NCI-H1092 (cell line): ENCODE data around the gene PDGFA.
A peak's percentile ranks its signal among the peaks of the same experiment; 100 is the strongest.

Experiments used
- DNase-seq: peaks from one replicate; lab custom pipeline; 2025; lab: John Stamatoyannopoulos, UW

Gene PDGFA

DNA sequence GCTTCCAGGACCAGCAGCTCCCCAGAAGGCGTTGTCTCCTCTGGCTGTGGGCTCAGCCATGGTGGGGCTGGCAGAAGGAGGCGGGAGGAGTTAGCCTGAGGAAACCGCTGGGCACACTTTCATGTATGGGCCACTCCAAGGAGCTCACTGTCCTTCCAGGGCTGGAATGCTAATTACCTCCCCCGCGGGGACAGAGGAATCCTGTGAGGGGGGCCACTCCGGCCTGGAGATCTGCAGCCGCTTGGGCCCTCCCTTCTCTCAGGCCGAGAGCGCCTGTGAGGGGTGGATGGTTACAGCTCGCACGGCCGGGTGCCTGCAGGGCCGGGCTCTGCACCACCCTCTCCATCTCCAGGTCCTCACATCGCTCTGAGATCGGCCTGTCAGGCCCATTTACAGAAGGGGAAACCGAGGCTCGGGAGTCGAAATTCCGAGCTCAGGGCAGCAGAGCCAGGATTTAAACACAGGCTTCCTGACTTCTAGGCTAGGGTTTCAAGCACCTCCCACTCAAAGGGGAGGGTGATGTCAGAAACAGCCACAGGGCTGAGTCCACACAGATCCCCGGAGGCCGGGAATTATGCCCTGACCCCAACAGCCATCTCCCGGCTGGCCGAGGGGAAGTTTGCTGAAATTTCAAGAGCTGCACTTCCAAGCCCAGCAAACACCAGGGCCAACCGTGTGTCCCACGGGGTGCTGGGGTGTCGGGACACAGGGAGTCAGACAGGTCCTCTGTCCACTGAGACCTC is 59.1 kb downstream of the PDGFA start:
- no peak for DNase-seq

DNA sequence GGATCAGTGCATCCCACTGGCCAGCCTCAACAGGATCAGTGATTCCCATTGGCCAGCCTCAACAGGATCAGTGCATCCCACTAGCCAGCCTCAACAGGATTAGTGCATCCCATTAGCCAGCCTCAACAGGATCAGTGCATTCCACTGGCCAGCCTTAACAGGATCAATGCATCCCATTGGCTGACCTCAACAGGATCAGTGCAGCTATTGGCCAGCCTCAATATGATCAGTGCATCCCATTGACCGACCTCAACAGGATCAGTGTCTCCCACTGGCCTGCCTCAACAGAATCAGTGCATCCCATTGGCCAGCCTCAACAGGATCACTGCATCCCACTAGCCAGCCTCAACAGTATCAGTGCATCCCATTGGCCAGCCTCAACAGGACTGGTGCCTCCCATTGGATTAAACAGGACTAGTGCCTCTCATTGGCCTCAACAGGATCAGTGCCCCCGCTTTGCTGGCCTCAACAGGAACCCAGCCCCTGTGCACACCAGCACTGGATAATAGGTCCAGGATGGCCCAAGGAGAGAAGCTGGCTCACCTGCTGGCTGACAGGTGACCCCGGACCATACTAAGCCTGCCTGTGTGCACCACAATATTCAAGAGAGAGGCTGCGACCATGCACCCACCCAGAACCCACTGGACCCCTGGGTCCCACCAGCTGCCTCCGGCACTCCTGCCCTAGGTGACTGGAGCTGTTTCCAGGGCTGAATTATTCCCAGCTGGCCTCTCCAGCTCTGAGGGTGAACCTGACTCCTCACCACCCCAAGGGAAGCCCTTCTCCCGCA is 59.9 kb downstream of the PDGFA start:
- no peak for DNase-seq

DNA sequence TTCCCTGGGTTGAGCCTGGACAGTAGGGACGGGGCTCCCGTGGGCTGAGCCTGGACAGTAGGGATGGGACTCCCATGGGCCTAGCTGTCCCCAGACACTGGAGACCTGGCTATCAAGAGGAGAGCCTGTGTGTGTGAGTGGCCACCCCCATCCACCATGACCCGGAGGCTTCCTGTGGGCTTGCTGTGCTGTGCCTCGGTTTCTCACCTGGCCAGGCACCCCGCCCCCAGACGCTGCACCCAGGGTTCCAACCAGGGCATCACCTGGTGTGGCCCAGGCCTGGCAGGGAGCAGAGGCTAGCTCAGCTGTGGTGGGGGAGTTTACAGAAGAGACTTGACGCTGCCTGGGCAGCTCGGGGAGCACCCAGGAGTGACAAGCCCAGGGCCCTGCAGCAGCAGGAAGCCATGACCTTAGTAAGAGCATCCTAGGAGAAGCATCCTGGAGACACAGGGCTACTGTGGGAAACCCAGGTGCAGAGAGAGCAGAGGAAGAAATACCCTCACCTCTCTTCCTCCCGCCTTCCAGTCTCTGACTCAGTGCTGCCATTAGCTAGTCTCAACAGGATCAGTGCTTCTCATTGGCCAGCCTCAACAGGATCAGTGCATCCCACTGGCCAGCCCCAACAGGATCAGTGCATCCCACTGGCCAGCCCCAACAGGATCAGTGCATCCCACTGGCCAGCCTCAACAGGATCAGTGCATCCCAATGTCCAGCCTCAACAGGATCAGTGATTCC is 61.0 kb downstream of the PDGFA start:
- no peak for DNase-seq

DNA sequence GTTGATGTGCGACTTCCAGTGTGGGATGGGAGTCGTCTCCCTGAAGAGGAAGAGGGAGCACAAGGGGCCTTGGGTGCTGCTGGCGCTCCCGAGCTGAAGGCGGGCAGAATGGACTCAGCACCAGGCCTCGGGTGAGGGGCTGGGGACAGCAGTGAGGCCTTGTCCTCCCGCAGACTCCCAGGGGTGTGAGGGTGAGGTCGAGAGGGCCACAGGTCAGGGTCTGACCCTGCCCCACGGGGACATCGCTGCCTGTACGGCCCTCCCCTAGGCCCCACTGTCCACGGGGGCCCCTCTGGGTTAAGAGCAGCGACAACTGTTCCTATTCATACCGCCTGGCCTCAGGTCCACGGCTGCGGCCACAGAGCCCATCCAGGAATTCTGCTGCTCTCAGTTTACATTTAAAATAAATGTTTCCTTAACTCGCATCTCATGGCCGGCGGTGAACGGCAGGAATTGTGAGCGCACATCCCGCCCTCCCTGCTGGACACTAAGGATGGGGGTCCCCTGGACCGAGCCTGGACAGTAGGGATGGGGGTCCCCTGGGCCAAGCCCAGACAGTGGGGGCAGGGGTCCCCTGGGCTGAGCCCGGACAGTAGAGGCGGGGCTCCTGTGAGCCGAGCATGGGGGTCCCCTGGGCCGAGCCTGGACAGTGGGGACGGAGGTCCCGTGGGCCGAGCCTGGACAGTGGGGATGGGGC is 61.7 kb downstream of the PDGFA start:
- no peak for DNase-seq

DNA sequence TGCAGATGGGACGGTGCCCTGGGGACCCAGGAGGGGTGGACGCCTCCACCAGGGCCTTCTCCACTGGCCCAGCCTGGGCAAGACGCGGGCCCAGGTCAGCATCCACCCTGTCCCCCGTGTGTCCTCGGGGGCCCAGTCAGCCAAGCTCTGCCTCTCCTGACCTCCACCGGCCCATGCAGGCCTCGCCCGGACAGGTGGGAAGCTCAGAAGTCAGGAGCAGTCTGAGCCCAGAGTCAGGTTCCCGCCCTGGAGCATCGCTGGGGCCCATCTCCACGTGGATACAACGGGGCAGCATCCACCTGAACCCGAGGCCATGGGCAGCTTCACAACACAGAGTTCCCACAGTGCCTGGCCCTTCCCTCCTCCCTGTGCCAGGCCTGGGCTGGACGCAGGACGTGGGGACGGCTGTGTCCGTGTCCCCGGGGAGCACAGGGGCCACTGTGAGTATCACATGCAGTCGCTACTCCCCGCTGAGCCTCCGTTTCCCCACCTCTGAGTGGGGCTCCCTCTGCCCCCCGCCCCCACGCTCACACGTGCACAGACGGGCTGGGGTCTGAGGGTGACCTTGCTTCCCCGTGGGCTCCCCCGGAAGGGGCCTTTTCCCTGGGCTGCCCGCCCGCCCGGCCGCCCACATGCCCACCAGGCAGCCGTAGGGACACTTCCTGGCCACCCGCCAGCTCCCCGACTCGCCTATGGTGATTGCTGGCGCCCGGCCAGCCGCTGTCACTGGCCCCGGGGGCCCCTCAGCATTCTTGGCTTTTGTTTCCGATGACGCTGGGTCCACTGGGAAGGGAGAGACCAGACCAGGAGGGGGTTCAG is 64.3 kb downstream of the PDGFA start:
- DNase-seq: peak; percentile 53

DNA sequence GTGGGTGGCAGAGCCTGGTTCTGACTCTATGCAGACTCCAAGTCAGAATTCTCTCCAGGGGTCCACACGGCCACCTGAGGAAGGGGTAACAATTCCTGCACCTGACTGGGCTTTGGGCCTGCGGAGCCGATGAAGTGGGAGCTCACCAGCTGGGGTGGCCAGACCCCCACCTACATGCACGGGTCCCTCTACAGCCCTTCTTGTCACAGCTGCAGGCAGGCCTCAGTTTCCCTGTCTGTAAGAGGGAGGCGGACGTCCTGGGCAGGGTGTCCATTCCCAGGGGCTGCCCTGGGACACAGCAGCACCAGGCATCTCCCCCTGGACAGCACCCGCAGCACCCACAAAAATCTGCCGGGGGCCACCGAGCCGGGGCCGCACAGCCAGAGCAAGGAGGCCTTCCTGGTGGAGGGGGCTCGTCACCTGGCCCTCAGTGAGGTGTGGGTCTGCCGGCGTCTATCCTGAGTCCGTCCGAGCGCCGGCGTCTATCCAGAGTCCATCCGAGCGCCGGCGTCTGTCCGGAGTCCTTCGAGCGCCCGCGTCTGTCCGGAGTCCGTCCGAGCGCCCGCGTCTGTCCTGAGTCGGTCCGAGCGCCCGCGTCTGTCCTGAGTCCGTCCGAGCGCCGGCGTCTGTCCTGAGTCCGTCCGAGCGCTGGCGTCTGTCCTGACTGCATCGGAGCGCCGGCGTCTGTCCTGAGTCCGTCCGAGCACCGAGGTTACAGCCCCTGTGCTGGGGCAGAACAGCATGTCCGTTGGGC is 65.1 kb downstream of the PDGFA start:
- DNase-seq: no peak

DNA sequence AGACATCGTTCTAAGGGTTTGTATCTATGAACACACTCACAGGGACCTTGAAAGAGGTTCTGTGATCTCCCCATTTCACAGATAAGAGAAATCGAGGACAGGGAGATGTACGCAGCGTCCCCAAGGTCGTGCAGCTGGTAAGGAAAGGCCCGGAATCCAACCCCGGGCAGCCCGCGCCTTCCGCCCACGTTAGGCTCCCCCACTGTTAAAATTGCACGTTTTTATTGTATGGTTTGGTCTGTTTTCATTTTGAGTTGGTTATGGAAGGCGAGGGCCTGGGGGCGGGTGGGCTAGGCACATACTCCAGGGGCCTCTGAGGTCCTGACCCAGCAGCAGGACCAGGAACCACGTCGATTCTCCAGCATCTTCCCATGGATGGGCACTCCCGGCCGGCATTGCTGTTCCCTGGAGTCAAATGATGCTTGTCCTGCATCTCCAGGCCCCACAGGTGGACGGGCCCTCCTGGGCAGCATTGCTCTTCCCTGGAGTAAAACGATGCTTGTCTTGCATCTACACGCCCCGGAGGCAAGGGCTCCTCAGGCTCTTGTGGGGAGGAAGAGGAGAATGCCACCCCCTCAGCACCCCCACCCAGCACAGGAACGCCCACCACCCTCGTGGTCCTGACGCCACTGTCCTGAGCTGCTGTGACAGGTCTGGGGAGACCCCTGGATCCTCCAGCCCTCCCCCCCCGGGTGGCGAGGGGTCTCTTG is 65.9 kb downstream of the PDGFA start:
- DNase-seq: no peak

DNA sequence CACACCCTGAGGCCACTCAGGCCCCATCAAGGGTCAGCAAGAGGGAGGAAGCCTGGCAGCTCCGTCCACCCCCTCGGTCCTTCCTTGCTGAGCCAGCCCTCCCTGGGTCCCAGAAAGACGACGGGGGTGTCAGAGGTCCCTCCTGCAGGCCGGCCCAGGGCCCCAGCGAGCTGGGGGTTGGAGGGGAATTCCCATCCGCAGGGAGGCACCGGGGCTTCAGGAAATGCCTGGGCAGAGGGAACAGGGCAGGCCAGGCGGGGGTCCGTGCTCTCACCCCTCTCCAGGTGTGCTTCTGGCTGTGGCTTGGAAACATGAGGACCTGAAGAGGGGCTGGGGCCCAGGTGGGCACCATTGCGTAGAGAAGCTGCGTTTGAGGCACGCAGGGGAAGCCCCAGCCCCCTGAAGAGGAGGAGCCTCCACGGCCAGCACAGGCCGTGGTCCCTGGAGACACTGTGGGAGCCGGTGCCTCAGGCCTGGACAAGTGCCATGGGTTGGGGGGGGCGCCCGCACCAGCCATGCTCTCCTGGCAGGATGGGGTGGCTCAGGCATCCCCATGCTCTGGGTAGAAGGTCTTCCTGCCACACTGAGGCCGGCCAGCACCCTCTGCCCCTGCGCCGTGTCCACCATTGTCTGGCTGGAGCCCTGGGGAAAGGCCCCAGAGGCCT is 66.7 kb downstream of the PDGFA start:
- DNase-seq: no peak

DNA sequence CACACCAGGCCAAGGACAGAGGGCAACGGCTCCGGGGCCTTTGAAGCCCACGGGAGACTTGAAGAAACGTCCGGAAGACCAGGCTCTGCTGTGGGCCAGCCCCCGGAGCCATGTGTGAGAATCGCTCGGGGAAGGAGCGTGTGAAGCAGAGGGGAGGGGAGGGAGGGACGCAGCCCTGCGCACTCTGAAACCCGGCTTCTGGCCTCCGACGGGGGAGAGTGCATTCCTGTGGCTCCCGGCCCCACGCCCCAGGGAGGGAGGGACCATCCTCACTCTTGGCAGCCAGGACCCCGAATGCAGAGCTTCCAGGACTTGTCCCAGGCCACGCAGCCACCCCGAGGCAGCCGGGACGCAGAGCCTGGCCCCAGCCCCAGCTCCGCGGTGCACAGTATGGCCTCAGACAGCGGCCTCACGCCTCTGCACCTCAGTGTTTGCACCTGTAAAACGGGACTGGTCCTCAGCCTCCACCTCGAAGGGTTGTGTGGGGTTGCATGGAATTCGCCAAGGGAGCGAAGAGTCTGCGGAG is 67.4 kb downstream of the PDGFA start:
- no peak for DNase-seq

DNA sequence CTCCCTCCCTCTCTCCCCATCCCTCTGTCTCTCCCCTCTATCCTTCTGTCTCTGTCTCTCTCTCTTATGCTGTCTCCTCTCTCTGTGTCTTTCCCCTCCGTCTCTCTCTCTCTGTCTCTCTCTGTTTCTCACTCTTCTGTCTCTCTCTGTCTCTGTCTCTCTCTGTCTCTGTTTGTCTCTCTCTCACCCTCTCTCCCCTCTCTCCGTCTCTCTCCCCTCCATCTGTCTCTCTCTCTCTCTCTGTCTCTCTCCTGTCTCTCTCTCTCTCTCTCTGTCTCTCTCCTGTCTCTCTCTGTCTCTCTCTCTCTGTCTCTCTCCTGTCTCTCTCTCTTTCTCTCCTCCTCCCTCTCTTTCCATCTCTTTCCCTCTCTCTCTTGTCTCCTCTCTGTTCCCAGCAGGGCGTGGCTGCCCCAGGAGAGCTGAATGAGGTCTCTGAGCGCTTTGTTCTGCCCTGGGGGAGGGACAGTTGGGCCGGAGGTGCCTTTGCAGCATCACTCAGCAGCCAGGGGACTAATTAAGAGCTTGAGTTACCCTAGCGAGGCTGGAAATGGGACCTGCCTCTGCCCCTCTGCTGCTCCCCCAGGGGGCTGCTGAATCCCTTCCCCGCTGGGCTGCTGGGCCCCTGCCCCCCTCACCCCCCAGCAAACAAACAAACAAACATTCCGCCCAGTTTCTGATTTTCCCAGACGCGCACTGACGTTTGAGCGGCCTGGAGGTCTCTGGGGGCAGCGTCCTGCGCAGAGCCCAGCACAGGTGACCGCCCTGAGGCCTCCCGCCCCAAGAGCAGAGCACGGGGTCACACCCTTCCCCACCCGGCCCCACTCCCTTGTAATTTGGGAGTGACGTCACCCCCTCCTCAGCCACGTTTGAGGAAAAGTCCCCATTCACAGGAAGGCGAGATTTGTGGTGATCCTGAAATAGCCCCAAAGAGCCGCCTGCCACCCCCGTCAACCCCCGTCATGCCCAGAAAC is 68.1 kb downstream of the PDGFA start:
- no peak for DNase-seq

DNA sequence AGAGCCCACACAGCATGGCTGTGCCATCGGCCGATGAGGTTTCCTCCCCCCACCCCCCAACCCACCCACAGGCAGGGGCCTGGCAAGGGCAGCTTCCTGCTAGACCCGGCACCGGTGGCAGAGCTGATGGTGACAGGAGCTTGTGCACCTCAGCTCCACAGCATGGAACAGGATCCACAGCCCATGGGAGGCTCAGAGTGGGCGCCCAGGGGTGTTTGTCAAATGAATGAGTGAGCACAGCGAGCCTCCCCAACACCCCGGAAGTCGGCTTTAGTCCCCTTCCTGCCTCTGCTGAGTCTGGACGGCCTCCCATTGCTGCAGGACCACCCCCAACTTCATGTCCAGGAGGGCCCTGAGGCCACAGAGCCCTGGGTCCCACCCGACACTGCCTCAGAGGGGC is 68.9 kb downstream of the PDGFA start:
- DNase-seq: no peak

DNA sequence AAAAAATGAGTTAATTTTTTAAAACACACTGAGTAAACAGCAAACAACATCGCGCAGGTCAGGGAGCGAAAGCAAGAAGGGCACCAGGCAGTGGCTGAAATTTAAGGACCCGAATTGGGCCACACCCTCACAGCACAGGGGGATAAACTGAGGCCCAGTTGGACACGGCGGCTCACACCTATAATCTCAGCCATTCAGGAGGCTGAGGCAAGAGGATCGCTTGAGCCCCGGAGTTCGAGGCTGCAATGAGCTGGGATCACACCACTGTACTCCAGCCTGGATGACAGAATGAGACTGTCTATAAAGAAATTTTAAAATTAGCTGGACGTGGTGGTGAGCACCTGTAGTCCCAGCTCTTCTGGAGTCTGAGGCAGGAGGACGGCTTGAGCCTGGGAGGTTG is 69.6 kb downstream of the PDGFA start:
- no peak for DNase-seq

DNA sequence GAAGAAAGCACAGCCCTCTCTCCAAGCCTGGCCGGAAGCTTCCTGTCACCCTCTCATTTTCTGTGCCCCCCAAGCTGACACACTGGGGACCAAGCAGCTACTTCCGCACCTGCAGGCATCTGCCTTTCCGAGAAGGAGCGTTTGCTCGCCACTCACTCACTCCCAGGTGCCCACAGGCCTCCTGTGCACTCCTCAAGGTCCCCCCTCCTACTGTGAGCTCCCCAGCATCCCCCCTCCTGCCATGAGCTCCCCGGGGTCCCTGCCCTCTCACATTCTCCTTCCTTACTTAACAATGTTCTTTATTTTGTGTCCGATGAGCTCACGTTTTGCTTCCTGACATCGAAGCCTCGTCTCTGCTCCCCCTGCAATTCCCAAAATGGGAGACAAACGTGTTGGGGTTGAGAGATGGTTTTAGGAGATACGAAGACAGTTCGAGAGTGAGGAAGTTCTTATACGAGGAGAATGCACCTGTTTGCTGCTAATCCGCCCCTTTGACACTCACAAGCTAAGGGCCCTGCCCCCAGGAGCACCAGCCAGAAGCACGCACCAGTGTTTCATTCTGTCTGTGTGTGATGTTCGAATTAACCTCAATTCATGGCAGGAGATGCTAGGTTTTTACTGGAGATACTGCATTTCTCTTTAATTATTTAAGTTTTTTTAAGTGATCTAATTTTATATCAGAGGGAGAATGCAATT is 70.2 kb downstream of the PDGFA start:
- no peak for DNase-seq

DNA sequence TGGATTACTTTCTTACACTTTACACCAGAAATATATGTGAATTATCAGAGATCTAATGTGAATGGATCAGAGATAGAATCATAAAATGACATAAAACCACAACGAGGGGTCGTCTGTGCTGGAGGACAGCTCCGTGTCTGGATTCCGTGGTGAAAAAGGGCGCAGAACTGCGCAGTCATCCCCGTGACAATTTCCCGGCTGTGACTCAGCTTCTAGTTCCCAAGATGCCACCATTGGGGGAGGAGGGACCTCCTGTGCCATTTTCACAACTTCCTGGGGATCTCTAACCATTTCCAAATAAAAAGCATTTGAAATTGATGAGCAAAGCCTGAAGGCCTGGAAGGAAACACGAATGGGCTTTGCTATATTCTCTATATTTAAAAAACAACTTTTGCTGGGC is 72.1 kb downstream of the PDGFA start:
- DNase-seq: no peak
